Left ventricle myocardium inferior (tissue), 1 donor: ENCODE measurements around the gene CNN2. TPM values are rescaled to one million over a fixed set of nuclear protein-coding genes. Genes with fewer than 3 reads are reported as not detected.

Source experiments
- DNase-seq: peaks from one replicate; pipeline ENCODE4 v3.0.0-alpha.2; 2020
- H3K27ac ChIP-seq: fragments of 200-600 bp; replicated peaks from 2 replicates; pipeline ENCODE4 v1.8.0; 2021
- H3K27me3 ChIP-seq: fragments of 200-600 bp; 2 replicates; pipeline ENCODE4 v1.8.0; 2021; ENCODE audit warnings: low read depth
- H3K36me3 ChIP-seq: fragments of 200-600 bp; 2 replicates; pipeline ENCODE4 v1.8.0; 2021
- H3K4me1 ChIP-seq: fragments of 200-600 bp; 2 replicates; pipeline ENCODE4 v1.8.0; 2021
- H3K4me3 ChIP-seq: fragments of 200-600 bp; 2 replicates; pipeline ENCODE4 v1.8.0; 2021; ENCODE audit warnings: mild to moderate bottlenecking, moderate library complexity
- H3K9me3 ChIP-seq: fragments of 200-600 bp; replicated peaks from 2 replicates; pipeline ENCODE4 v1.8.0; 2021
- CTCF ChIP-seq: fragments of 200-600 bp; IDR thresholded peaks from 2 replicates; pipeline ENCODE4 v1.8.0; 2021; ENCODE audit warnings: antibody characterized with exemption, mild to moderate bottlenecking, borderline replicate concordance
- intact Hi-C: fragments of 100-400 bp; cut with micrococcal nuclease; formaldehyde crosslinking; loops from one replicate; pipeline ENCODE4 v1.11.0; 2022
- total RNA-seq: library from RNA; stranded (reverse); fragmentation: NEBNext Ultra II Directional; extraction: Animal tissue kit (Norgen Biotek cat#: 25700); gene quantifications from one replicate; pipeline ENCODE4 v1.2.1, GENCODE V29; 2021
- donor health status: DM: no; HTN: yes; CAD: no; lungs with severe emphysema.

Gene CNN2
- total RNA-seq, 1 donor from 2014 or later, result 45.6 TPM

GRCh38 chr19:1051791-1052190, 25.4 kb downstream of the CNN2 start:
- no peak for TF ChIP-seq CTCF
- no peak for DNase-seq
- H3K4me1 ChIP-seq, result no peaks in the 10 kb centered on the region
- intact Hi-C loops, result no loop called here
- H3K36me3 ChIP-seq, result peaks cover 18% of the 10 kb centered on the region
- peaks cover 14% of the 10 kb centered on the region for H3K9me3 ChIP-seq
- no peaks in the 10 kb centered on the region for H3K27me3 ChIP-seq
- no peak overlapping the region for H3K4me3 ChIP-seq
- H3K27ac ChIP-seq, result no peak overlapping the region

- TF ChIP-seq CTCF, result no peak
- Histone ChIP-seq H3K36me3 (peaks cover 24% of the 10 kb centered on the region), H3K4me1 (no peaks in the 10 kb centered on the region), H3K9me3 (peaks cover 20% of the 10 kb centered on the region), H3K4me3 (no peak overlapping the region), H3K27ac (no peak overlapping the region), H3K27me3 (no peaks in the 10 kb centered on the region)
- DNase-seq, result no peak
- intact Hi-C loops, result no loop called here
These were observed 26.1 kb downstream of the CNN2 start for GRCh38 chr19:1052349-1052975.

GRCh38 chr19:1053176-1054101, 27.0 kb downstream of the CNN2 start:
- Histone ChIP-seq H3K9me3 (peaks cover 30% of the 10 kb centered on the region), H3K36me3 (peaks cover 34% of the 10 kb centered on the region), H3K4me1 (no peaks in the 10 kb centered on the region), H3K27ac (no peak overlapping the region), H3K27me3 (no peaks in the 10 kb centered on the region), H3K4me3 (no peak overlapping the region)
- DNase-seq, result no peak
- no peak for TF ChIP-seq CTCF
- intact Hi-C loops, result no loop called here

GRCh38 chr19:1054102-1055027, 28.0 kb downstream of the CNN2 start:
- Histone ChIP-seq H3K4me3 (no peak overlapping the region), H3K9me3 (peaks cover 40% of the 10 kb centered on the region), H3K4me1 (no peaks in the 10 kb centered on the region), H3K36me3 (peaks cover 42% of the 10 kb centered on the region), H3K27me3 (no peaks in the 10 kb centered on the region), H3K27ac (no peak overlapping the region)
- DNase-seq, result no peak
- intact Hi-C loops, result no loop called here
- TF ChIP-seq CTCF, result no peak

GRCh38 chr19:1055028-1055425, 28.6 kb downstream of the CNN2 start:
- H3K36me3 ChIP-seq, result peaks cover 48% of the 10 kb centered on the region
- DNase-seq, result no peak
- no peaks in the 10 kb centered on the region for H3K4me1 ChIP-seq
- intact Hi-C loops, result no loop called here
- no peak for TF ChIP-seq CTCF
- H3K27me3 ChIP-seq, result no peaks in the 10 kb centered on the region
- peaks cover 46% of the 10 kb centered on the region for H3K9me3 ChIP-seq
- H3K27ac ChIP-seq, result no peak overlapping the region
- no peak overlapping the region for H3K4me3 ChIP-seq
